Mesothelial cell of epicardium (in vitro differentiated cells): ENCODE data around the gene SLC26A9. TPM values are rescaled to one million over a fixed set of nuclear protein-coding genes. Genes with fewer than 3 reads are reported as not detected.

Experiments
- DNase-seq, 2 experiments: peaks; one replicate each; pipeline ENCODE4 v3.0.0; 2021; ENCODE audit warnings: low spot score in 2 of 2; ENCODE audit not compliant: unreplicated experiment in 2 of 2
- H3K27ac Mint-ChIP-seq: 2 replicates; pipeline ENCODE4 v1.8.0; 2021; ENCODE audit warnings: mixed read lengths
- H3K27me3 Mint-ChIP-seq: 2 replicates; pipeline ENCODE4 v1.8.0; 2021; ENCODE audit warnings: low read depth, mixed read lengths
- H3K36me3 Mint-ChIP-seq: 2 replicates; pipeline ENCODE4 v1.8.0; 2021; ENCODE audit warnings: mixed read lengths
- H3K4me1 Mint-ChIP-seq: 2 replicates; pipeline ENCODE4 v1.8.0; 2021; ENCODE audit warnings: mixed read lengths
- H3K4me3 Mint-ChIP-seq: 2 replicates; pipeline ENCODE4 v1.8.0; 2021; ENCODE audit warnings: mild to moderate bottlenecking, moderate library complexity, mixed read lengths
- H3K9me3 Mint-ChIP-seq: 2 replicates; pipeline ENCODE4 v1.8.0; 2021; ENCODE audit warnings: mixed read lengths
- CTCF ChIP-seq: fragments of 200-600 bp; sonication (generic); IDR thresholded peaks from one replicate; pipeline ENCODE4 v1.5.0; 2021; ENCODE audit warnings: antibody characterized with exemption; ENCODE audit not compliant: unreplicated experiment
- total RNA-seq: library from RNA; stranded (reverse); gene quantifications from 3 replicates; pipeline ENCODE4 v1.2.1, GENCODE V29; 2021

SLC26A9 gene
- total RNA-seq, 1 donor from 2014 or later, result not detected

DNA sequence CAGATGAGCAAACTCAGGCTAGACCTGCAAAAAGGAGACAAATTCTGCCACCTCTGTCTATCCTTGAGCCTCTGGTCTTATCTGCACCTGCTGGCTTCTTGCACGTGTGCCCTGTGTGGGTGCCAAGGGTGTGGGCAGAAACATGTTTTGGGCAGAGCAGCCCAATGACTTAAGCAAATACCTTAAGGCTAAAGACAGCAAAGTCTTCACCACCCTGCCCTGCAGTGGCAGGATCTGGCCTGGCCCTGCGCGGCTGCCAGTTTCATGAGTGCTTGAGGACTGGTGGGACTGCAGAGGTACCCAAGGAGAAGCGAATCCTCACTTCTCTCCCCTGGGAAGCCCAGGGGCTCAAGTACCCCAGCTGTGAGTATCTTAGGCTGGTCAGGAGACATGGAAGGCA is 3.8 kb upstream of the SLC26A9 start:
- no peaks in the 10 kb centered on the region for H3K9me3 Mint-ChIP-seq
- H3K27ac Mint-ChIP-seq, result no peak overlapping the region
- H3K4me1 Mint-ChIP-seq, result no peaks in the 10 kb centered on the region
- peaks cover 42% of the 10 kb centered on the region for H3K27me3 Mint-ChIP-seq
- H3K4me3 Mint-ChIP-seq, result no peak overlapping the region
- TF ChIP-seq CTCF, result no peak
- DNase-seq, result no peak
- H3K36me3 Mint-ChIP-seq, result no peaks in the 10 kb centered on the region

DNA sequence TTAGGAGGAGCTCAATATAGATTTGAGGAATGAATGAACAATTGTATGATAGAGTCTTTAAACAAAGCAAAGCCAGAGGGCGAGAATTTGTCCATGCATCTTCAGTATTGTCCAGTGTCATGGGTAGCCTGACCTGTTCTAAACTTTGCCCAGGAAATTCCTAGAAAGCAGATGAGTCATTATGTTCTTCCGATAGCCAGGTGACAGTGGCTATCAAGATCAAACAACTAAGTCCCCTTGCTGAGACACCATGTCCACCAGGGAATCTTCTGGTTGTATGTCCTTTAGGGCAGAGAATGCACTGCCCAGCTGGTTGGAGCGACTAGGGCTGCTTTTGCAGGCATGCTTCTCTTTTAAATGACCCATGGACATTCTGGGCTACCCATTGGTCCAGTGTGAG is 1.8 kb upstream of the SLC26A9 start:
- Mint-ChIP-seq H3K27me3 (peaks cover 42% of the 10 kb centered on the region), H3K9me3 (no peaks in the 10 kb centered on the region), H3K27ac (no peak overlapping the region), H3K4me1 (peaks cover 2% of the 10 kb centered on the region), H3K36me3 (no peaks in the 10 kb centered on the region), H3K4me3 (no peak overlapping the region)
- DNase-seq, result no peak
- TF ChIP-seq CTCF, result no peak

DNA sequence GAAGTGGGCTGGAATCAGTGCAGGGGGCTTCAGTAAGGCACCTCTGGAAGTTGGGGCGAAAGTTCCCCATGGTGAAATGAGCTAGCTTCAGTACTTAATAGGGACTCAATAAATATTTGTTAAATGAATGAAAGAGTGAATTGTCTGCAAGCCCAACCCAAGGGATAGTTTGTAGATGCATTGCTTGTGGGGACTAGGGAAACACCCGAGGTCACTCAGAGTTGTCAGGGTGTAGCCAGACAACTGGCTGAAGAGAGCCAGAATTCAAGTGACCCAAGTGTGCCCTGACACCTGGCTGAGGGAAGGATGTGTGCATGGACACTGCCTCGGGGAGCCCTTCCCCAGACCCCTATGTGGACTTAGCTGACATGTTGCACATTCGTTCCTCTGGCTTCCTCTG is 1.3 kb upstream of the SLC26A9 start:
- H3K36me3 Mint-ChIP-seq, result no peaks in the 10 kb centered on the region
- no peak for DNase-seq
- H3K9me3 Mint-ChIP-seq, result no peaks in the 10 kb centered on the region
- H3K4me3 Mint-ChIP-seq, result no peak overlapping the region
- TF ChIP-seq CTCF, result no peak
- peaks cover 2% of the 10 kb centered on the region for H3K4me1 Mint-ChIP-seq
- peaks cover 46% of the 10 kb centered on the region for H3K27me3 Mint-ChIP-seq
- no peak overlapping the region for H3K27ac Mint-ChIP-seq

- Mint-ChIP-seq H3K27ac (no peak overlapping the region), H3K4me1 (peaks cover 2% of the 10 kb centered on the region), H3K9me3 (no peaks in the 10 kb centered on the region), H3K27me3 (peaks cover 50% of the 10 kb centered on the region), H3K4me3 (no peak overlapping the region), H3K36me3 (no peaks in the 10 kb centered on the region)
- TF ChIP-seq CTCF, result no peak
- no peak for DNase-seq
Measured at GRCh38 chr1:205942631-205943159, 561 bp downstream of the SLC26A9 start.

GRCh38 chr1:205940710-205941109 is 2.5 kb downstream of the SLC26A9 start:
- Mint-ChIP-seq H3K27me3 (peaks cover 31% of the 10 kb centered on the region), H3K4me3 (no peak overlapping the region), H3K4me1 (peaks cover 14% of the 10 kb centered on the region), H3K9me3 (no peaks in the 10 kb centered on the region), H3K27ac (no peak overlapping the region), H3K36me3 (no peaks in the 10 kb centered on the region)
- no peak for TF ChIP-seq CTCF
- DNase-seq, result no peak

GRCh38 chr1:205939690-205940330 is 3.4 kb downstream of the SLC26A9 start:
- H3K4me1 Mint-ChIP-seq, result peaks cover 14% of the 10 kb centered on the region
- no peak overlapping the region for H3K4me3 Mint-ChIP-seq
- H3K9me3 Mint-ChIP-seq, result no peaks in the 10 kb centered on the region
- H3K27ac Mint-ChIP-seq, result no peak overlapping the region
- peak; percentile 19 for TF ChIP-seq CTCF
- H3K36me3 Mint-ChIP-seq, result no peaks in the 10 kb centered on the region
- peaks cover 22% of the 10 kb centered on the region for H3K27me3 Mint-ChIP-seq
- DNase-seq, result no peak
